H1 (cell line): ENCODE measurements around the gene MRFAP1L1. TPM values are rescaled to one million over a fixed set of nuclear protein-coding genes. Genes with fewer than 3 reads are reported as not detected.

ENCODE experiments used
- CTCF ChIA-PET: fragments of 300-600 bp; sonication (Branson Sonifier 250); formaldehyde crosslinking; loops from one replicate; lab custom pipeline; 2021; ENCODE audit not compliant: partially characterized antibody; lab: Charles Lee
- POLR2A ChIA-PET: fragments of 300-600 bp; sonication (Branson Sonifier 250); formaldehyde crosslinking; loops from one replicate; lab custom pipeline; 2021; ENCODE audit warnings: inconsistent platforms; ENCODE audit not compliant: partially characterized antibody; lab: Charles Lee
- DNase-seq, 2 experiments: peaks; one replicate each; pipeline versions ENCODE4 v3.0.0 to v3.0.0-alpha.2; 2010 to 2022; ENCODE audit warnings: low spot score in 2 of 2, low read depth in 1 of 2, mixed read lengths in 1 of 2
- FAIRE-seq: peaks from 2 replicates; lab custom pipeline; 2011; peaks lifted over from hg19 to GRCh38; lab: Jason Lieb, UNC
- H2AFZ ChIP-seq: 2 replicates; pipeline ENCODE4 v1.8.1; 2012; ENCODE audit warnings: low read length, inconsistent platforms
- H2AK5ac ChIP-seq: 2 replicates; pipeline ENCODE4 v1.6.1; 2013; ENCODE audit warnings: low read depth, low read length
- H2BK120ac ChIP-seq: replicated peaks from 2 replicates; pipeline ENCODE3; 2013; ENCODE audit warnings: low read depth, low read length, inconsistent platforms
- H2BK12ac ChIP-seq: 2 replicates; pipeline ENCODE4 v1.6.1; 2013; ENCODE audit warnings: low read depth, low read length
- H2BK15ac ChIP-seq: 2 replicates; pipeline ENCODE4 v1.6.1; 2013; ENCODE audit warnings: low read length
- H2BK20ac ChIP-seq: 2 replicates; pipeline ENCODE4 v1.6.1; 2013; ENCODE audit warnings: low read length
- H2BK5ac ChIP-seq: 2 replicates; pipeline ENCODE4 v1.6.1; 2013; ENCODE audit warnings: low read depth, low read length
- H3K14ac ChIP-seq: 2 replicates; pipeline ENCODE4 v1.6.1; 2013; ENCODE audit warnings: inconsistent platforms; ENCODE audit not compliant: insufficient read length
- H3K18ac ChIP-seq: 2 replicates; pipeline ENCODE4 v1.6.1; 2013; ENCODE audit warnings: low read length; ENCODE audit errors: extremely low read depth
- H3K23ac ChIP-seq: 2 replicates; pipeline ENCODE4 v1.6.1; 2013; ENCODE audit warnings: inconsistent platforms; ENCODE audit not compliant: insufficient read length
- H3K23me2 ChIP-seq: 2 replicates; pipeline ENCODE4 v1.6.1; 2013; ENCODE audit warnings: low read depth, low read length
- H3K27ac ChIP-seq: 2 replicates; pipeline ENCODE4 v1.6.1; 2011; ENCODE audit warnings: low read depth, low read length, inconsistent platforms
- H3K27me3 ChIP-seq, 4 experiments: replicated peaks in 1 of 4; 1 replicate in 1 of 4; 2 replicates in 3 of 4; pipeline versions ENCODE4 v1.6.1 to v1.8.1; 2011 to 2013; ENCODE audit warnings: low read length in 3 of 4, mild to moderate bottlenecking in 3 of 4, inconsistent platforms in 2 of 4, mixed read lengths in 2 of 4, moderate library complexity in 1 of 4; ENCODE audit not compliant: control insufficient read depth in 3 of 4, insufficient read depth in 3 of 4; ENCODE audit errors: extremely low read depth in 1 of 4
- H3K36me3 ChIP-seq, 4 experiments: 2 replicates each; pipeline versions ENCODE4 v1.6.1 to v1.8.1; 2011 to 2013; ENCODE audit warnings: mild to moderate bottlenecking in 4 of 4, low read length in 3 of 4, moderate library complexity in 2 of 4, control low read depth in 1 of 4, inconsistent platforms in 1 of 4; ENCODE audit not compliant: insufficient read depth in 4 of 4, control insufficient read depth in 2 of 4
- H3K4ac ChIP-seq: replicated peaks from 2 replicates; pipeline ENCODE3; 2013; ENCODE audit warnings: low read length, low read depth, mixed read lengths, inconsistent platforms; ENCODE audit not compliant: insufficient read length
- H3K4me1 ChIP-seq, 4 experiments: replicated peaks in 1 of 4; 1 replicate in 1 of 4; 2 replicates in 3 of 4; pipeline versions ENCODE4 v1.6.1 to v1.8.1; 2011 to 2013; ENCODE audit warnings: low read length in 3 of 4, inconsistent platforms in 2 of 4, mixed read lengths in 1 of 4; ENCODE audit not compliant: insufficient read depth in 4 of 4, control insufficient read depth in 3 of 4
- H3K4me2 ChIP-seq, 2 experiments: 2 replicates each; pipeline versions ENCODE4 v1.6.1 to v1.8.1; 2011 to 2013; ENCODE audit warnings: low read depth in 2 of 2, low read length in 2 of 2, control low read depth in 1 of 2, inconsistent platforms in 1 of 2, mild to moderate bottlenecking in 1 of 2; ENCODE audit not compliant: insufficient read depth in 1 of 2
- H3K4me3 ChIP-seq, 4 experiments: fragments of 200-600, 300-600 bp in 1 of 4; sonication (generic), shearing (Covaris generic), sonication (Bioruptor Twin) in 1 of 4; 2 replicates each; pipeline versions ENCODE4 v1.5.1 to v1.8.1; 2011 to 2016; ENCODE audit warnings: low read length in 4 of 4, low read depth in 3 of 4, control low read depth in 2 of 4, inconsistent platforms in 2 of 4, mild to moderate bottlenecking in 2 of 4, mixed read lengths in 1 of 4, moderate library complexity in 1 of 4; ENCODE audit not compliant: insufficient read depth in 2 of 4; ENCODE audit errors: extremely low read depth in 1 of 4
- H3K56ac ChIP-seq: replicated peaks from 2 replicates; pipeline ENCODE3; 2013; ENCODE audit warnings: low read depth, mild to moderate bottlenecking, mixed read lengths, low read length, inconsistent platforms; ENCODE audit not compliant: insufficient read length
- H3K79me1 ChIP-seq: 2 replicates; pipeline ENCODE4 v1.6.1; 2013; ENCODE audit warnings: low read depth, low read length, control low read depth
- H3K79me2 ChIP-seq, 2 experiments: 2 replicates each; pipeline versions ENCODE4 v1.6.1 to v1.8.1; 2012 to 2013; ENCODE audit warnings: low read length in 2 of 2, mild to moderate bottlenecking in 2 of 2, inconsistent platforms in 1 of 2; ENCODE audit not compliant: insufficient read depth in 2 of 2, control insufficient read depth in 1 of 2
- H3K9ac ChIP-seq, 4 experiments: replicated peaks in 1 of 4; 1 replicate in 1 of 4; 2 replicates in 3 of 4; pipeline versions ENCODE4 v1.6.1 to v1.8.1; 2011 to 2013; ENCODE audit warnings: low read depth in 3 of 4, low read length in 3 of 4, control low read depth in 2 of 4, mild to moderate bottlenecking in 2 of 4, moderate library complexity in 2 of 4, inconsistent platforms in 1 of 4; ENCODE audit errors: extremely low read depth in 1 of 4
- H3K9me3 ChIP-seq, 2 experiments: 2 replicates each; pipeline versions ENCODE4 v1.6.1 to v1.8.1; 2012 to 2013; ENCODE audit warnings: mild to moderate bottlenecking in 2 of 2, moderate library complexity in 2 of 2, control low read depth in 1 of 2, inconsistent platforms in 1 of 2, low read depth in 1 of 2, low read length in 1 of 2, mixed read lengths in 1 of 2; ENCODE audit not compliant: insufficient read depth in 2 of 2
- H4K20me1 ChIP-seq, 2 experiments: replicated peaks in 1 of 2; 2 replicates each; pipeline versions ENCODE3 to v1.8.1; 2011 to 2013; ENCODE audit warnings: inconsistent platforms in 2 of 2, low read length in 2 of 2, mild to moderate bottlenecking in 1 of 2; ENCODE audit not compliant: insufficient read depth in 2 of 2, control insufficient read depth in 1 of 2
- H4K5ac ChIP-seq: 2 replicates; pipeline ENCODE4 v1.6.1; 2013; ENCODE audit warnings: low read length, low read depth, mixed read lengths, inconsistent platforms; ENCODE audit not compliant: insufficient read length
- H4K8ac ChIP-seq: 2 replicates; pipeline ENCODE4 v1.8.0; 2013; ENCODE audit warnings: mild to moderate bottlenecking, moderate library complexity, low read length, inconsistent platforms; ENCODE audit not compliant: insufficient read depth; ENCODE audit errors: extremely low read depth
- H4K91ac ChIP-seq: replicated peaks from 2 replicates; pipeline ENCODE3; 2013; ENCODE audit warnings: low read length, mixed read lengths, inconsistent platforms; ENCODE audit not compliant: insufficient read length
- EZH2 ChIP-seq: fragments of 200-600 bp; sonication (generic); IDR thresholded peaks from 2 replicates; pipeline ENCODE4 v1.7.1; 2012; ENCODE audit warnings: low read depth, mild to moderate bottlenecking, moderate library complexity, low read length, inconsistent platforms; ENCODE audit not compliant: severe bottlenecking
- JUND ChIP-seq: IDR thresholded peaks from 2 replicates; pipeline ENCODE4 v1.6.1; 2011; ENCODE audit warnings: mild to moderate bottlenecking, improper control_type of control experiment, low read length
- KDM1A ChIP-seq: fragments of 200-600, 300-600 bp; sonication (generic); IDR thresholded peaks from 2 replicates; pipeline ENCODE4 v1.7.1; 2016; ENCODE audit warnings: mild to moderate bottlenecking, low read length, borderline replicate concordance
- MAFK ChIP-seq: IDR thresholded peaks from 2 replicates; pipeline ENCODE4 v1.6.1; 2012; ENCODE audit warnings: low read depth, mild to moderate bottlenecking, improper control_type of control experiment, low read length
- RFX5 ChIP-seq: IDR thresholded peaks from 2 replicates; pipeline ENCODE4 v1.6.1; 2011; ENCODE audit warnings: low read depth, low read length, improper control_type of control experiment, borderline replicate concordance
- SIX5 ChIP-seq: IDR thresholded peaks from 2 replicates; pipeline ENCODE4 v1.6.1; 2011; ENCODE audit warnings: mild to moderate bottlenecking, low read depth, low read length
- TBP ChIP-seq: IDR thresholded peaks from 2 replicates; pipeline ENCODE4 v1.6.1; 2011; ENCODE audit warnings: low read depth, low read length, improper control_type of control experiment
- WGBS, 2 experiments: shearing (Covaris generic) in 1 of 2; methylation state at CpG; one replicate each; pipeline versions ENCODE4 v1.1.6 to v1.1.7; 2013 to 2015; ENCODE audit warnings: low lambda C conversion rate in 2 of 2, mixed read lengths in 2 of 2, inconsistent platforms in 1 of 2, low coverage in 1 of 2, missing lambda C conversion rate in 1 of 2; ENCODE audit not compliant: insufficient replicate concordance in 2 of 2, insufficient coverage in 1 of 2, insufficient read length in 1 of 2; ENCODE audit errors: extremely low coverage in 1 of 2, missing lambda C conversion rate in 1 of 2; 5-methylcytosine and 5-hydroxymethylcytosine counted together
- polyA plus RNA-seq, 7 experiments: library from polyadenylated mRNA; depleted of rRNA in 3 of 7; stranded (reverse) in 5 of 7; unstranded in 2 of 7; fragments of >200 nt in 5 of 7; fragments of 200-250 nt in 2 of 7; gene quantifications; 1 replicate in 5 of 7; 2 replicates in 1 of 7; 4 replicates in 1 of 7; pipeline versions ENCODE4 v1.2.1 to v1.2.3, GENCODE V29; 2011 to 2013; ENCODE audit warnings: missing spikeins in 2 of 7, mixed read lengths in 2 of 7
- total RNA-seq: library from RNA; stranded (reverse); fragmentation: NEBNext Ultra II Directional; extraction: Animal tissue kit (Norgen Biotek cat#: 25700); gene quantifications from 2 replicates; pipeline ENCODE4 v1.2.1, GENCODE V29; 2021
- TF ChIP-seq, protein P1 (sequence below): IDR thresholded peaks from 2 replicates; pipeline ENCODE4 v1.6.1; 2012; ENCODE audit warnings: inconsistent platforms

The MRFAP1L1 gene
- total and polyA plus RNA-seq, 2 of the 8 experiments (the other 6 are each of a cell fraction or from before 2014, with no cell fraction given) = 26.8 to 54.3 TPM

DNA sequence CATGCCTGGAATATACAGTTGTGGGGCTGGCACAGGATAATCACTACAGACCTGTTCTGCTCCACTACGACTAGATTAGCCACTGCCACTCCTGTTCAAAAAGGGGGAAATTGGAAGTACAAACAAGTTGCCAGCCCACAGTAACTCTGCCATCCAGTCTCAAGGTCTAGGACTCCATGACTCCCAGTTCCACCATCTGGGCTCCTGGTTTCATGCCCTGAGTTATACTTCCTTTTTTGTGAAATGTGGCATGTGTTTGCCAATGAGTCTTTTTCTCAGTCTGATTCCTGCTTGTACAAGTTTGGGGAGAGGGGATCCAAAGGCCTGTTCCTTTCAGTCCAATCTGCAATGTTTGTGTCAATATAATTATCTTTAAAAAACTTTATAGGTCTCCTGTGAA, 5.3 kb upstream of the MRFAP1L1 start:
- peaks cover 5% of the 10 kb centered on the region for H3K79me1 ChIP-seq
- peaks cover 0 to 8% (median 3%) of the 10 kb centered on the region in 4 experiments; a peak in 6 of 7 replicates for H3K4me1 ChIP-seq
- H2AFZ ChIP-seq = no peak overlapping the region
- H3K4me3 ChIP-seq = no peak overlapping the region
- H3K23ac ChIP-seq = no peak overlapping the region
- H2BK20ac ChIP-seq = no peak overlapping the region
- H3K9me3 ChIP-seq = no peaks in the 10 kb centered on the region
- H4K20me1 ChIP-seq = peaks cover 3% of the 10 kb centered on the region in 2 experiments
- no peak overlapping the region for H3K27ac ChIP-seq
- H2AK5ac ChIP-seq = no peak overlapping the region
- no peak overlapping the region for H3K4ac ChIP-seq
- no peaks in the 10 kb centered on the region for H3K36me3 ChIP-seq
- WGBS, 2 experiments = 72% methylated on average over 1 of the region's 1 CpG; no CpG with 5 or more reads in 1 of the 2 experiments
- peaks cover 0 to 20% of the 10 kb centered on the region in 2 experiments; a peak in 2 of 4 replicates for H3K79me2 ChIP-seq
- H3K4me2 ChIP-seq = no peak overlapping the region; a peak in 1 of 4 replicates
- TF ChIP-seq TBP (no peak), JUND (no peak), RFX5 (no peak), KDM1A (no peak), SIX5 (no peak), MAFK (no peak), EZH2 (no peak)
- TF ChIP-seq, protein P1, sequence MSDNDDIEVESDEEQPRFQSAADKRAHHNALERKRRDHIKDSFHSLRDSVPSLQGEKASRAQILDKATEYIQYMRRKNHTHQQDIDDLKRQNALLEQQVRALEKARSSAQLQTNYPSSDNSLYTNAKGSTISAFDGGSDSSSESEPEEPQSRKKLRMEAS = no peak
- H2BK15ac ChIP-seq = no peak overlapping the region
- H3K18ac ChIP-seq = no peak overlapping the region
- no peak for FAIRE-seq
- no peak overlapping the region for H4K8ac ChIP-seq
- no peak overlapping the region for H3K9ac ChIP-seq
- H4K91ac ChIP-seq = no peak overlapping the region
- no peak overlapping the region for H3K14ac ChIP-seq
- ChIA-PET POLR2A (interaction anchor here (1.1 kb wide), 1 partner anchor 31 kb away, joined by 3 read pairs; no protein-coding TSS in a partner anchor), CTCF (interaction anchor here (0.6 to 11.1 kb wide), 5 partner anchors 14 to 160 kb away, joined by 3 to 182 read pairs (median 3); no protein-coding TSS in a partner anchor)
- no peak overlapping the region for H2BK5ac ChIP-seq
- H2BK12ac ChIP-seq = no peak overlapping the region
- no peak overlapping the region for H3K56ac ChIP-seq
- H4K5ac ChIP-seq = no peak overlapping the region
- peaks cover 7% of the 10 kb centered on the region for H3K23me2 ChIP-seq
- DNase-seq = no peak
- H2BK120ac ChIP-seq = no peak overlapping the region
- H3K27me3 ChIP-seq = no peaks in the 10 kb centered on the region; a peak in 3 of 7 replicates
